HG03066 (cell line): ENCODE results near the gene PROCA1.

ENCODE experiments used
- ATAC-seq: cut with Tn5 transposase; IDR thresholded peaks from one replicate; pipeline ENCODE4 v1.9.1; 2021; ENCODE audit warnings: low read depth; ENCODE audit not compliant: unreplicated experiment

Gene PROCA1

DNA sequence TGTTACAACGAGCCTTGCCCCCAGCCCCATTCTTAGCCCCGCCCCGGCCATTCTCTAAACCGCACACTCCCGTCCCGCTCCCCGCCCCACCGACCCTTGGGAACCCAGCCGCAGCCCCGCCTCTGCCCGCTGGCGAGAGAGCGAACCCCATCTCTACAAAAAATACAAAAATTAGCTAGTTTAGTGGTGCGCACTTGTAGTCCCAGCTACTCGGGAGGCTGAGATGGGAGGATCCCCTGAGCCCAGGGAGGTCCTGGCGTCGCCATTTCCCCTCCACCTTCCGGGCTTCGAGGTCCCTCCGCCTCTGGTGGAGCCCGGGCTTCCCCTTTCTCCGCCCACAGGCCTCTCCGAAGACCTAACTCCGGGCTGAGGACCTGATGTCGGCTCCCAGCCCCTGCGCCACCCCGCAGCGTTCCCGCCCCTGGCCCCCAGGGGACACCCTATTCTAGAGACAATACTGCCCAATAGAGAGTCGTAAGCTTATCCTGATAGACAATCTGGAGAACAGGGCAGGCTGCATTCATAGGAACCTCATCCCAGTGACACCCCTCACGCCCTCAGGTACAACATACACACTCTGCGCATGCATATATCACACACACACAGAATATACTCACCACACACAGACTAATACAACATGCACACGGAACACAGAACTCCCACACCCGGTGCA, 480 bp upstream of the PROCA1 start:
- no peak for ATAC-seq

DNA sequence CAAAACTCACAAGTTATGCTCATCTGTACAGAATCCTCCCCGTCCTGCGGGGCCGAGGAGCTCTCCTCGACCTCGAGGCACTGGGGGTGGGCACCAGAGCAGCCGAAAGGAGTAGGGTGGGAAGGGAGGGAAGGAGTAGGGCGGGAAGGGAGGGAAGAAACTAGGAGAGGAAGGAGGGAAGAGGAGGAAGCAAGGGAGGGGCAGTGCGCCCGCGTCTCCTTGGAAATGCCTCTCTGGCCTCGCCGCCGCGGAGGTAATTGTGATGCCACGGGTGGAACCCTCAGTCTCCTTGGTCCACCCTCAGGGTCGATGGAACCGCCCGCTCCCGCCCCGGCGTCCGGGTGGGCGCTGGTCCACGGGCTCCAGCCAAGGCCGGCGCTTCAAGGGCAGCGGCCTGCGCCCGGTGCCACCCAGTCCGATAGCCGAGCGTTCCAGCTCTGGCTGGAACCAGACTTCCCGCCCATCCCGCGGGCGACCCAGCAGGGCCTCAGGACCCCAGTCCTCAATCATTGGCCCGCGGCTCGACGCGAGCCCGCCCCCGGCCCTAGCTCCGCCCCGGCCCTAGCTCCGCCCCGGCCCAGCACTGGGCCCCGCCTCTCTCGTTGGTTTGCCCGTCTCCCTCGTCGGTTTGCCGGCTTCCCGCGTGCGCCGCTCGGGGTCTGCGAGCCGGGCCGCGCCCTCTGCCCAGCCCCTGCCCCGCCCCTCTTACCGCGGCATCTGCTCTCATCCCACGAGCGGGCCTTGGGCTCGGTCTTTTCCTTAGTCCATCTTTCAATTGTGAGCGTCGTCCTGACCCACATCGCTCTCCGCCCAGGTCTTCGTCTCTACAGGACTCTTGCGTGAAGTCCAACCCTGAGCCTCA, 596 bp downstream of the PROCA1 start:
- ATAC-seq: peak; percentile 71

DNA sequence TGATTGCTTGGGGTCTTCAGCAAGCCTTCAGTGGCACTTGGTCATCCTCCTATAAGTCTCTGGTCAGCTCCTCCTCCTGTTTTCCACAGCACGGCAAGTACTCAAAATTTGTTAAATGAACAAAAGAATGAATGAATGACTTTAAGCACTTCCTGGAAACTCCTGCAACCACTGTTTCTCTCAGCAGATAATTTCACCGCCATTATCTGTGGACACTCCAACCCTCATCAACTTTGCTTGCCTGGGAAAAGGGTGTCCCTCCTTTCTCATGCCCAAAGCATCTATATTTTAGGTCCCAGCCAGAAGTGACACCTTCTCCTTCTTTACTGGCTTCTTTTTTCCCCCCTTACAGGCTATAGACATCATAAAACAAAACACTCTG, 4.4 kb downstream of the PROCA1 start:
- ATAC-seq: no peak

DNA sequence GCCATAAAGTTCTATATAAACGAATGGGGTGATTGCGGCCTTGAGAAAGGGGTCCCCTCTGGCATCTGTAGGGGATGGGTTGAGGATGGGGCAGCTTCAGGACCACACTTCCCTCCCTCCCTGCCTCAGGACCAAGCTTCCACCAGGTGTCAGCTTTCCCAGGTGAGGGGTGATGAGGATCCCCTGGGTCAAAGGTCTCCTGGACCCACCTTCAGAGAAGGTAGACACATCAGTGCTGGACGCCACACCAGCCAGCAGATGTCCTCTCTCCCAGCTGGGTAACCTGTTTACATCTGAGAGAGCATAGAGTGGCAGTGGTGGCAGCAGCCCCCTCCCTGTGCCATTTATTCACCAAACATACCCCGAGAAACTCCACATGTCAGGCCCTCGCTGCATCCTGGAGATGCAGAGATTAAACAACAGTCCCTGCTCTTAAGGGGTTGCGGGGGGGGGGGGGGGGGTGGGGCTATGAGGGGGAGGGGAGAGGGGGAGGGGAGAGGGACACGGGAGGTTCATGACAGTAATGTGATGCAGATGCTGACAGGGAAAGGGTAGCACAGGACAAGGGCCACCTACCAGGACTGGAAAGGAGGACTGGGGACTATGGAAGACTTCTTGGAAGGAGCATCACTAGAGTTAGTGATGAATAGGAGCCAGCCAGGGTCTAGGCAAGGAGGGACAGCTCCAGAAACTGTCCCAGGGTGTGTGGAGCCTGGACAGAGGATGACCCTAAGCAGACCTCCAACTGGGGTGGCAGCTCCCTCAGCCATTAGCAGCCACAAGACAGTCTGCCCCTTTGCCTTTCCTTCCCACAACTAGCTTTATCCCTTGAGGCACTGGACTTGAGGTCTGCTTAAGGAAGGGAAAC, 5.0 kb downstream of the PROCA1 start:
- ATAC-seq: no peak

DNA sequence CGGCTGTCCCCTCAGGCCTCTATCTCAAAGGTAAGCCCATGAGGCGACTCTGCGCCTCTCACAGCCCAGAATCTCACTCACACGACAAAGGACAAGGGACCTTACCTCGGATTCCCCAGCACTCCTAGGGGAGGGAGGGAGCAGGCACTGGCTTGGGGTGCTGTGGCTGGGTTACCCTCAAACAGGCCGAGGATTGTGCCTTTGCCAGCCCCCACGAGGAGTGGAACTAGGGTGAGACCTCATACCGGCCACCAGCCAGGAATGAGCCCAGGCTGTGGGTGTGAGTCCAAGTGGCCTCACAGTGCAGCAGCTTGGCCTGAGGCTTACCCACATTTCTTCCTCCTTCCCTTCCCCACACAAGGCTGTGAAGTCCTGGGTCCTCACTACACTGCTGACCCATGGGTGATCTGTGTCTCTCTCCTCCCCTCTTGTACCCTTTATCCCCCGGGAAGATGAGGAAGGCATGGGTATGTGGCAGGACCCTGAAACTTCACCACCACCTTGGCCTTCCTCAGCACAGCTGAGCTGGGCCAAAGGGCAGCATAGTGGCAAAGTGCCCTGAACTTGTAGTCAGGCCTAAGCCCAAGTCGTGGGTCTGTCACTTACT, 5.9 kb downstream of the PROCA1 start:
- no peak for ATAC-seq

DNA sequence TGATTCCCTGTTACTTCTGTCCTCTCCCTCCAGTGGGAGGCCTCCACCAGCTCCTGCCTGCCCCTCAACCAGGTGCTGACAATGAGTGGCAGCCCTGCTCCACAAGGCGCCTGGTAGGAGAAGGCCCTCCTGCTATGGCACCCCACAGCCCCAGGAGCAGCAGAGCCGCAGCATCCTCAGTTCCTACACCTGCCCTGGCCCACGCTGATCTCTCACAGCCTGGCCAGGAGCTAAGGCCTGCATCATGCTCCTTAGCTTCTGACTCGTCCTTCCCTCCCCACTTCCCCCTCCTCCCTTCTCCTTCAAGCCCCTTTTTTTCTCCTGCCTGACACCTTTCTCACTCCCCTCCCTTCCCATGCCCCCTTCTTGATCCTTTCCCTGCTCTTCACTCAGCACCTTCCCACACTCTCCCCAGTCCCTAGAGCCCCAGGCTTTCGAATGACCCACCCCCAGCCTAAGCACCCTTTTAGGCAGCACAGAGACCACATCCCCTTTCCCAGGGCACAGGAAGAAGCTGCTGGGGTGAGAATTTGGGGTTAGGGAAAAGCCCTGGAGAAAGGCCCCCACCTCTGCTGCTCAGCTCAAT, 6.5 kb downstream of the PROCA1 start:
- ATAC-seq: no peak

DNA sequence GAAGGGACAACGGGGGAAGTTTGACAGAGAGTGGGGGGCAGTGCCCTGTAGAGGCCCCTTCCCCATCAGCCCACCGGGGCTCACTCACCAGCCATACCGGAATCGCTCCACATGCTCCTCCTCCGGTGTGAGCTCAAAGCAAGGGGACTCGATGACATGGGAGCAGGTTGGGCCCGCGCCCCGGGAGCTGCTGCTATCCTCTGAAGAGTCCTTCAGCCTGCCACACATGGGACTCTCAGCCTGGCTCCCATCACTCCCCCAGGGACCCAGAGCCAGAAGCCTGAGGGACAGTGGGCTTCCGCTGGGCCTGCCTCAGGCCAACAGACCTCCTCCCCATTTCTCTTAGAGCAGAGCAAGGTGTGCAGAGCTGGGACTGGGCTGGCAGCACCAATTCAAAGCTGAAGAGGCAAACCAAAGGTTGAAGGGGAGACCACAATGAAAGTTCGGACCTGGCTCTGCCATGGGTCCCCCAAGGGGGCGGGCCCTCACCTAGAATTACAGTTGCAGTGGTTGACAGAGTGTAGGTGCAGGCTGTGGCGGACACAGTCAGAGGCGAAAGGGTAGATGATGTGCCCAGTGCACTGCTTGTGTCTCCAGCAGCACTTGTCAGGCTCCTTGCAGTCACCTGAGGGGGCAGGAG, 7.3 kb downstream of the PROCA1 start:
- ATAC-seq: no peak

DNA sequence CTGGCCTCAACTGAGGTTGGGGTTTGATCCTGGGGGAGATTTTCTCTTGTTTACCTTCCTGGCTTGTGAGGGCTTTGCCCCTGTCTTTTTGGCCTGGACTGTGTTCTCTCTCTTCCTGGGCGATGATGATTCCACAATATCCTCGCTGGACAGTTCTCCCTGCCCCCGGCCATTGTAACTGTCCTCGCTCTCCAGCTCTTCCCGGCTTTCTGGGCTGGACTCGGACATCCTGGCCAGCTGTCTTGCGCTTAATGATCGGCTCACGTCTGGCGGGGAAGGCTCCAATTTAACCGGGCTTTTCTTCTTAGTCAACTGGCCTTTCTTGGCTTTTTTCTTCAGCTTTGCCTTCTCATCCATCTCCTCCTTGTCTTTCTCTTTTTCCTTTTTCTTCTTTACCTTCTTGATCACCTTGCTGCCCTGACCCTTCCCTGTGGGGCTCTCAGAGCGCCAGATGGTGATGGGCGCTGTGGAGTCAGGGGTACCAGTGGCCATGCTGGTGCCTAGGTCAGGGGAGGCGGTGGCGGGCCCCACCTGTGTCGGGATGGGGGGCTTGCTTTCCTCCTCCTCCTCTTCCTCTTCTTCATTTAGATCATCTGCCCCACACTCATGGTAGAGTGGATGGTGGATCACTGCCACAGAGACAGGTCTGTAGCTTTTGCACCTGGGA, 8.0 kb downstream of the PROCA1 start:
- ATAC-seq: no peak

DNA sequence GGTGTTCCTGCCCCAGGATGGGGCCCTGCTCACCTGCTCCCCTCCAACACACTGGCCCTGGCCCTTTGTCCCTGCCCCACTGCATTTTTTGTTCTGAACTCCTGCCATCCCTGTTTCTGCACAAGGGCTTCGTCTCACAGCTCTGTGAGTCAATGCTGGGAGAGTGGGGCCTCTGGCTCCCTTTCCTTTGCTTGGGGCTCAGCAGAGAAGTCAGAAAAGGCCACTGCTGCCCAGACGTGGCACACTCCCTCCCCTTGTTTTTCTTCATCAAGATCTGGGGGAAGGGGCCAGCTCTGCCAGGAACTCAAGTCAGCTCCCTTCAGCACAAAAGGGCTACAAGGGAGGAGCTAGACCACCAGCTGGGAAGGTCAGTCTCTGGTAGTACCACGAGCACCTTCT, 8.9 kb downstream of the PROCA1 start:
- no peak for ATAC-seq

DNA sequence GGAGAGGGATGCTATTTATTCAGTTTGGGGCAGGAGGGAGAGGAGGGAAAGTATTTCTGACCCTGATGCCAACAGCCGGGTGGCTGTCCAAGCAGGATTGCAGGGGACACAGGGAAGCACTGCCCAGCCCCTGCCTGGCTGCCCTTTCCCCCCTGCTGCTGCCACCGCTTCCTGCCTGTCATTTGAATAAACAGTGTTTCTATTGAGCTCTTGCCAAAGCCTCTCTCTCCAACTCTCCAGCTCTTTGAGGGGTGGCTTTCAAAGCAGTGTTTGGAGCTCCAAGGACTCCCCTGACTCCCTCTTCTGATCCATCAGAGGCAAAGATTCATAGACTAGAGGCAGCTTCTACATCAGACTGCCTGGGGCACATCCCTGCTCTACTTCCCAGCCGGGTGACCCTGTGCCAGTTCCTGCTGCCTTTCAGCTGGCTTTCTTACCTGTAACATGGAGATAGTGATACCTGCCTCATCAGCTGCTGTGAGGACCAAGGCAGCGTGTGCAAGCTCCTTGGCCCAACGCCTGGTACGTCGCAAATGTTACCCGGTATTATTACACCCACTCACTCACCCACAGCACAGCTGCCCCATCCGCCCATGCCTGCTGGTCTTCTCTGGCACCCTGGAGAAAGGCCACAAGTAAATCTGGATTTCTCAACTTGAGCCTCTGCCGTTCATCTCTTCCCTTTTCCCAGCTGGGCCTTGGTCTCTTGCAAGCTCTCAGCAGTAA, 9.5 kb downstream of the PROCA1 start:
- ATAC-seq: no peak

DNA sequence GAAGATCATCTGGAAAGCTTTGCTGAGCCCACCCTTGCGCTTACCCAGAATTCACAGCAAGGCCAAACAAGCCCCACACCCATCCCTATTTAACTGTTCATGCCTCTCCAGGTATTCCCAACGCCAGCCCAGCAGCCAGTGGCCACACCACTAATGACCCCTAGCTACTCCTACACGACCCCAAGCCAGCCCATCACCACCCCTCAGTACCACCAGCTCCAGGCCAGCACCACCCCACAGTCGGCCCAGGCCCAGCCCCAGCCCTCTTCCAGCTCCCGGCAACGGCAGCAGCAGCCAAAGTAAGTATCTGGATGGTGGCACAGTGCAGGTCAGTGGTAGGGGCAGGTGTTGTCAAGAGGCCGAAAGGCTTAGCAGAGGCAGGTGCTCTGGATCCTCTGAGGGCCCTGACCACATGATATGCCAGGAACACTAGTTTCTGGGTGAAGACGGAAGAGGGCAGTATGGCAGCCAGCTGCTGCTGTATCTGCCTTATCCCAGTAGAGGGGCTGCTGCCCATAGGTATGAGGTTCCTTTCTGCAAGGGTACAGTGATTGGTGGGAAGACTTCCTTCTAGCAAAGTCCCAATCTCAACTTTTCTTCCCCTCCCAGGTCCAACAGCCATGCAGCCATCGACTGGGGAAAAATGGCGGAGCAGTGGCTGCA, 10.7 kb downstream of the PROCA1 start:
- no peak for ATAC-seq

DNA sequence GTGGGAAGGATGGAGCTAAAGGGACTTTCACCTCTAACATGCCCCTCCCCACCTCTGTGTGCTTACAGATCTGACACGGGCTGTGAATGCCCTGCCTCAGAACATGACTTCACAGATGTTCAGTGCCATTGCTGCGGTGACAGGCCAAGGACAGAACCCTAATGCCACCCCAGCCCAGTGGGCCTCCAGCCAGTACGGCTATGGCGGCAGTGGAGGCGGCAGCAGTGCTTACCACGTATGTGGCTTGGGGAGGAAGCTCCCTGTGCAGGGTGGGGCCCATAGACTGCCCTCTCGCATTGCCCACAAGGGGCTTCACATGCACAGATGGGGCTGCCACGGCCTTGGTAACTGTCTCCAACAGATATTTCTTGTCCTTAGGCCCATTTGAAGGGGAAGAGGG, 11.4 kb downstream of the PROCA1 start:
- ATAC-seq: no peak

DNA sequence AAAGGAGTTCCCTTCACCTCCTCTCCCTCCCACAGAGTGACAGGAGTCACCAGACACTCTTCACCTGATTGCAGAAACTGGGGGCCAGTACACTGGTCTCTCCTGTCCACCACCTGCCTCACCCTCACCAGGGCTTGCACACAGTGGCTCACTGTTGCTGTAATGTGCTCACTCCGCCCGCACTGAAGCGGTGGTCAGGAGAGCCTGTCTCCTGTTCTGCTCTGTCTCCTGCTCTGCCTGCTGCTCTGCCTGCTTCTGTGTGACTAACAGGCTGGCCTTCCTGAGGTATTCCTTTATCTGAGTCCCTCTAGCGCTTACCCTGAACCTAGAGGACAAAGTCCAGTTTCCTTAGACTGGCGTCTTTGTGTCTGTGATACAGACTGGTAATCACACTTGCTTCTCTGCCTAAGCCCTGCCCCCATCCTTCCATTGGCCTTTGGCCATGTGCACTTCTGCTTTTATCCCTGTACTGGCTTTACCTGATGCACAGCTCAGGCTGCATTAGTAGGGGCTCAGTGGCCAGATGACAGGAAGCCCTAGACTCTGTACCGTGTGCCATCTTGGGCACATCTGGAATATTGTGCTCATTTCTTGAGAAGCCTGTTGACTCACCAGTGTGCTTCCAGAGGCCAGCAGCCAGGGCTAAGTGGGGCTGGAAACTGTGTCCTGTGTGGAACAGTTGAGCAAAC, 13.3 kb downstream of the PROCA1 start:
- no peak for ATAC-seq

DNA sequence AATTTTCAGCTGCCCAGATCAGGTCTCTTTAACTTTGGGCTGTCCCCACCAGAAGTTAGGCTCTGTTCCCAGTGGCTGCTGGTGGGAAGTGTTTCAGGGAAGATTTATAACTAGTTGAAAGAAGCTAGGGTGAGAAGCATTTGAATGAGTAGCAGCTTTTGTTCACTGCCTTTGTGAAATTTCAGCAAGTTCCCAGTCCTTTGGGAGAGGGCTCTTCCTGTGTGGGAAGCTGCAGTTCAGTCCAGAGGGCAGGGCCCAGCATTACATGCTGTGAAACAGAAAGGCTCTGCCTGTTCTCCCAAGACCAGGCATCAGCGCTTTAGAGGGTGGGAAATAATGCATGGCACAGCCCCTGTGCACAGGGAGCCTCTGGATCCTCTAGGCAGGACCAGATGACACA, 17.8 kb downstream of the PROCA1 start:
- ATAC-seq: no peak

DNA sequence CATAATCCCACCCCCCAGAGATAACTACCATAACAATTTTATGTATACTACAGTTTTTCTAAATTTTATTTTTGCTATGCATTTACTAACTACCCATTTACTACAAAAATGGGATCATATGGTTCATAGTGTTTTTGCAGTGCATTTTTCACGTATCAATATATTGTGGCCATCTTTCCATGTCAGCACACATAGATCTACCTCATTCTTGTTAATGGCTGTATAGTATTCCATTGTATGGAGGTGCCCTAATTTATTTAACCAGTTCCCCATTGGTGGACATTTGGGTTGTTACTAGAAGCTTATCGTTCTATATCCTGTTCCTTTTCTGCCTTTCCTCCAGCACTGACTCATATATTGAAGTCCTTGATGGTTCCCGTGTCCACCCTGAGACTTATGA, 22.7 kb downstream of the PROCA1 start:
- no peak for ATAC-seq

DNA sequence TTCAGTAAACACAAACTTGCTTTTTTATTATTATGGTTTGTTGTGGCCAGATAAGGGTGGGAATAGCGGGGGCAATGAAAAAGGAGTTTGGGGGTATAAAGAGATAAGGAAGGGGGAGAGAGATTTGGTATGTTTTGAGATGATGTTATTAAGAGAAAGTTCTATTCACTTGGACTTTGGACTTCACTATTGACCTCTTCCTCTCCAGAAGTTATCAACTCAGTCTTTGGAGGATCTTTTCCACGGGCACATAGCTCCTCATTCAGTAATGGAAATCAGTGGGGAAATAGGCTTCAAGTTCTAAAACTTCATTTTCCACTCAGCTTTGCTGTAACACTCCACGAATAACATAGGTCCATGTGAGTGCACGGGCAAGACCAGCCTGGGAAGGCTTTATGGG, 23.2 kb downstream of the PROCA1 start:
- ATAC-seq: no peak

DNA sequence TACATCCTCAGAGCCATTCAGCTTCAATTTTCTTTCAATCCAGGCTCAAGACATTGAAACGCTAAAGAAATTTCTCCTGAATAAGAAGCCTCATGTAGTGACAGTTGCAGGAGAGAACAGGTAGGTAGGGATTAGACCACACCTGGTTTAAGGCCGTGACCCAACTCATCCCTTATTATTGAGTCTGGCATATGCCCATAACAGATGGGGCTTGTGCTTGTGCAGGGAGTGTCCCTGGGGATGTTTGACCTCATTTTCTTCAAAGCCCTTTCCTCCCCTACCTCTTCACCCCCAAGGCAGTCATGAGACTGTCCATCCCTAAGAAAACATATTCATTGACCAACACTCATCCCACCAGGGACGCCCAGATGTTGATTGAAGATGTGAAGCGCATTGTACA, 25.4 kb downstream of the PROCA1 start:
- ATAC-seq: no peak

DNA sequence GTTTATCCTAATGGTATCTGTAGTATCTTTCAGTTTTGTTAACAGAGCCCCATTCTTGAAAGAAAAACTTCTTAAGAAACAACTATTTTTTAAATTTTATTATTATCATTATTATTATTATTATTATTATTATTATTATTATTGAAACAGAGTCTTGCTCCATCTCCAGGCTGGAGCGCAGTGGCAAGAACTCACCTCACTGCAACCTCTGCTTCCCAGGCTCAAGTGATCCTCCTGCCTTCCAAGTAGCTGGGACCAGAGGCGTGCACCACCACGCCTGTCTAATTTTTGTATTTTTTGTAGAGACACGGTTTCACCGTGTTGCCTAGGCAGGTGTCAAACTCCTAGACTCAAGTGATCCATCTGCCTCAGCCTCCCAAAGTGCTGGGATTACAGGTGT, 26.3 kb downstream of the PROCA1 start:
- ATAC-seq: no peak
